GM12872 (cell line): ENCODE results near the gene ABCA1.

Experiments used
- TF ChIP-seq, protein P1 (sequence below): IDR thresholded peaks from 3 replicates; pipeline ENCODE4 v1.5.1; 2011; ENCODE audit warnings: low read depth, mild to moderate bottlenecking, low read length, moderate library complexity; ENCODE audit not compliant: insufficient read depth

ABCA1 gene, protein sequence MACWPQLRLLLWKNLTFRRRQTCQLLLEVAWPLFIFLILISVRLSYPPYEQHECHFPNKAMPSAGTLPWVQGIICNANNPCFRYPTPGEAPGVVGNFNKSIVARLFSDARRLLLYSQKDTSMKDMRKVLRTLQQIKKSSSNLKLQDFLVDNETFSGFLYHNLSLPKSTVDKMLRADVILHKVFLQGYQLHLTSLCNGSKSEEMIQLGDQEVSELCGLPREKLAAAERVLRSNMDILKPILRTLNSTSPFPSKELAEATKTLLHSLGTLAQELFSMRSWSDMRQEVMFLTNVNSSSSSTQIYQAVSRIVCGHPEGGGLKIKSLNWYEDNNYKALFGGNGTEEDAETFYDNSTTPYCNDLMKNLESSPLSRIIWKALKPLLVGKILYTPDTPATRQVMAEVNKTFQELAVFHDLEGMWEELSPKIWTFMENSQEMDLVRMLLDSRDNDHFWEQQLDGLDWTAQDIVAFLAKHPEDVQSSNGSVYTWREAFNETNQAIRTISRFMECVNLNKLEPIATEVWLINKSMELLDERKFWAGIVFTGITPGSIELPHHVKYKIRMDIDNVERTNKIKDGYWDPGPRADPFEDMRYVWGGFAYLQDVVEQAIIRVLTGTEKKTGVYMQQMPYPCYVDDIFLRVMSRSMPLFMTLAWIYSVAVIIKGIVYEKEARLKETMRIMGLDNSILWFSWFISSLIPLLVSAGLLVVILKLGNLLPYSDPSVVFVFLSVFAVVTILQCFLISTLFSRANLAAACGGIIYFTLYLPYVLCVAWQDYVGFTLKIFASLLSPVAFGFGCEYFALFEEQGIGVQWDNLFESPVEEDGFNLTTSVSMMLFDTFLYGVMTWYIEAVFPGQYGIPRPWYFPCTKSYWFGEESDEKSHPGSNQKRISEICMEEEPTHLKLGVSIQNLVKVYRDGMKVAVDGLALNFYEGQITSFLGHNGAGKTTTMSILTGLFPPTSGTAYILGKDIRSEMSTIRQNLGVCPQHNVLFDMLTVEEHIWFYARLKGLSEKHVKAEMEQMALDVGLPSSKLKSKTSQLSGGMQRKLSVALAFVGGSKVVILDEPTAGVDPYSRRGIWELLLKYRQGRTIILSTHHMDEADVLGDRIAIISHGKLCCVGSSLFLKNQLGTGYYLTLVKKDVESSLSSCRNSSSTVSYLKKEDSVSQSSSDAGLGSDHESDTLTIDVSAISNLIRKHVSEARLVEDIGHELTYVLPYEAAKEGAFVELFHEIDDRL (N-terminal part only)

GRCh38 chr9:104927912-104928740 is at the start of gene ABCA1:
Gene ABCA1, minus strand, starts transcription at chr9:104928155. Its CDS starts 24,476 bp downstream, at chr9:104903679.
- TF ChIP-seq, protein P1, sequence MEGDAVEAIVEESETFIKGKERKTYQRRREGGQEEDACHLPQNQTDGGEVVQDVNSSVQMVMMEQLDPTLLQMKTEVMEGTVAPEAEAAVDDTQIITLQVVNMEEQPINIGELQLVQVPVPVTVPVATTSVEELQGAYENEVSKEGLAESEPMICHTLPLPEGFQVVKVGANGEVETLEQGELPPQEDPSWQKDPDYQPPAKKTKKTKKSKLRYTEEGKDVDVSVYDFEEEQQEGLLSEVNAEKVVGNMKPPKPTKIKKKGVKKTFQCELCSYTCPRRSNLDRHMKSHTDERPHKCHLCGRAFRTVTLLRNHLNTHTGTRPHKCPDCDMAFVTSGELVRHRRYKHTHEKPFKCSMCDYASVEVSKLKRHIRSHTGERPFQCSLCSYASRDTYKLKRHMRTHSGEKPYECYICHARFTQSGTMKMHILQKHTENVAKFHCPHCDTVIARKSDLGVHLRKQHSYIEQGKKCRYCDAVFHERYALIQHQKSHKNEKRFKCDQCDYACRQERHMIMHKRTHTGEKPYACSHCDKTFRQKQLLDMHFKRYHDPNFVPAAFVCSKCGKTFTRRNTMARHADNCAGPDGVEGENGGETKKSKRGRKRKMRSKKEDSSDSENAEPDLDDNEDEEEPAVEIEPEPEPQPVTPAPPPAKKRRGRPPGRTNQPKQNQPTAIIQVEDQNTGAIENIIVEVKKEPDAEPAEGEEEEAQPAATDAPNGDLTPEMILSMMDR = no peak

DNA sequence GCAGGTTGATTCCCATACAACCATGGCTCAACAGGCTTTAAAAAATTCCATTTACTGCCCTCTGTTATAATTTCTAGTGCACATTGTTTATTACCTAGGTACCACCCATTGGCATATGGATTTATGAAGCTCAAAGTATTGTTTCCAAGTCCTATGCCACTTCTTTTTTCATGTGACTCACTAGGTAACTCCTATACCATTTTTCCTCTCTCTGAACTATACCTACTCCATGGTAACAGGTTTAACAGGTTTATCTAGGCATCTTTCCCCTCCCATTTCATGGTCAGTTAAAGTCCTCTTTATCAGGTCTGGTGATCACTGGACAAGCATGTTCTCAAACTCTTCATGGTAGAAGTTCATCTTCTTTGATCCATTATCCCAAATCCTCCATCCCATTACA is 49.6 kb upstream of the ABCA1 start:
- TF ChIP-seq, protein P1 = no peak

DNA sequence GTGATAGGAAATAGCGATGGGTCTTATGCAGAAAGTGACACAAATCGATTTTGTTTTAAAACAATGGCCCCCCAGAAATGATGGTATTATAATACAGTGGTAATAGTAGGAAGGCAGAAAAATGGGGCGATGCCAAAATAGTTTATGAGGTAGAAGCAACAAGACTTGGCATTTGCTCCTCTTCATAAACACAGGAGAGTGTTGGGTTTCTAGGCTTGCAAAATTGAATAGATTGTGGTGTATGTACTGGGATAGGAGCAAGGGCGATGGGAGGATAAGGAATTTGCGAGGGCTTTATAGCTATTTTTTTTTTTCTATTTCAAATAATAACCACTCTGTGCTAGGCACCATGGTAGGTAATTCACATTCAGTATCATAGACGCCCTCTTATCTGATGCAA is 49.2 kb upstream of the ABCA1 start:
- TF ChIP-seq, protein P1 = no peak

GRCh38 chr9:104974053-104974962 is 46.4 kb upstream of the ABCA1 start:
- TF ChIP-seq, protein P1 = no peak

GRCh38 chr9:104972242-104972866 is 44.4 kb upstream of the ABCA1 start:
- TF ChIP-seq, protein P1 = no peak

DNA sequence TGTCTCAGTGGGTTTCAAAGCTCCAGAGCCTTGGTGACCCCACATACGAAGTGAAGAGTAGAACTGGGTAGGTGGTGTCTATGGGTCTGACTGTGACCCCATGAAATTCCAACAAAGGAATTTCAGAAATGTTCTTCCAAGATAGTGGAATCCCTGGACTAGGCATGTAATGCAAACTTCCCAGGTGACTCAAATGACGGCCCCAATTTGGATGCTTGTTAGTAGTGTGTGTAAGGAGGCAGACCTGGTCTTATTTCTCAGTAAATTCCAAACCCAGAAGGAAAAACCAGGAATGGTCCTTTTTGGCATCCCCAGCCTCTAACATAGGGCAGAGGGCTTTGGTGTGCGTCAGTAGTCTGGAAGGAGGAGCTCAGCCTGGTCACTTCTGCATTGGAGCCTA is 43.6 kb upstream of the ABCA1 start:
- TF ChIP-seq, protein P1 = no peak
